ENCODE results near the gene STYX.
A peak's percentile ranks its signal among the peaks of the same experiment; 100 is the strongest.
"Not testable (repeated sequence)": the region's sequence is repeated elsewhere in the genome, so short reads cannot be mapped to it uniquely, and the experiment has no call there.

STYX gene

GRCh38 chr14:52727509-52727908 is 2.5 kb upstream of the STYX start:
- H3K36me3 ChIP-seq (ENCODE audit: control insufficient read depth in 1 of 2, insufficient read depth in 2 of 2, low read depth in 1 of 2, low read length in 2 of 2), result peaks cover 18 to 64% of the 10 kb centered on the region in 2 experiments
- not testable (repeated sequence) for H2AK5ac ChIP-seq (ENCODE audit: low read length, severe bottlenecking); H2BK120ac ChIP-seq (ENCODE audit: low read depth, low read length); H3K79me1 ChIP-seq (replicated peaks; ENCODE audit: low read length, poor library complexity, severe bottlenecking); H3K4me1 ChIP-seq (ENCODE audit: control insufficient read depth, insufficient read depth, low read depth, low read length); H3K4ac ChIP-seq (ENCODE audit: low read depth in 1 of 2, low read length in 2 of 2); H3K14ac ChIP-seq (ENCODE audit: low read length in 2 of 2); H2AFZ ChIP-seq (ENCODE audit: low read depth, low read length); H2BK12ac ChIP-seq (ENCODE audit: low read length in 2 of 2); H3K23ac ChIP-seq (ENCODE audit: low read length in 2 of 2); H3K18ac ChIP-seq (ENCODE audit: low read depth in 1 of 2, low read length in 2 of 2); DNase-seq; H3K9me3 ChIP-seq (ENCODE audit: control insufficient read depth, low read length); H3K27ac ChIP-seq (ENCODE audit: low read length, poor library complexity, severe bottlenecking); H3K27me3 ChIP-seq (ENCODE audit: control insufficient read depth in 1 of 2, insufficient read depth in 1 of 2, low read length in 2 of 2); H2BK5ac ChIP-seq (ENCODE audit: low read depth, low read length, poor library complexity, severe bottlenecking); H3K9ac ChIP-seq (ENCODE audit: low read length); H4K91ac ChIP-seq (ENCODE audit: low read length); H3K4me3 ChIP-seq (ENCODE audit: insufficient read depth in 1 of 2, low read depth in 1 of 2, low read length in 2 of 2); H4K8ac ChIP-seq (ENCODE audit: low read length); H3K4me2 ChIP-seq (ENCODE audit: low read length, poor library complexity, severe bottlenecking); H2BK15ac ChIP-seq (ENCODE audit: low read depth, poor library complexity, severe bottlenecking)
- 100% methylated on average over 1 of the region's 2 CpGs for WGBS

GRCh38 chr14:52729035-52729434 is 931 bp upstream of the STYX start:
- H3K4me3 ChIP-seq (ENCODE audit: insufficient read depth in 1 of 2, low read depth in 1 of 2, low read length in 2 of 2); H2AFZ ChIP-seq (ENCODE audit: low read depth, low read length); H2AK5ac ChIP-seq (ENCODE audit: low read length, severe bottlenecking); H3K27me3 ChIP-seq (ENCODE audit: control insufficient read depth in 1 of 2, insufficient read depth in 1 of 2, low read length in 2 of 2); H3K27ac ChIP-seq (ENCODE audit: low read length, poor library complexity, severe bottlenecking); H3K23ac ChIP-seq (ENCODE audit: low read length in 2 of 2); H4K8ac ChIP-seq (ENCODE audit: low read length); DNase-seq; H4K91ac ChIP-seq (ENCODE audit: low read length); H2BK120ac ChIP-seq (ENCODE audit: low read depth, low read length); H3K4ac ChIP-seq (ENCODE audit: low read depth in 1 of 2, low read length in 2 of 2); H3K18ac ChIP-seq (ENCODE audit: low read depth in 1 of 2, low read length in 2 of 2); H3K4me1 ChIP-seq (ENCODE audit: control insufficient read depth, insufficient read depth, low read depth, low read length); H3K4me2 ChIP-seq (ENCODE audit: low read length, poor library complexity, severe bottlenecking); H2BK15ac ChIP-seq (ENCODE audit: low read depth, poor library complexity, severe bottlenecking); H2BK5ac ChIP-seq (ENCODE audit: low read depth, low read length, poor library complexity, severe bottlenecking); H3K14ac ChIP-seq (ENCODE audit: low read length in 2 of 2); H2BK12ac ChIP-seq (ENCODE audit: low read length in 2 of 2); H3K9me3 ChIP-seq (ENCODE audit: control insufficient read depth, low read length): not testable (repeated sequence)
- peaks cover 11% of the 10 kb centered on the region for H3K79me1 ChIP-seq (replicated peaks; ENCODE audit: low read length, poor library complexity, severe bottlenecking)
- peak overlapping the region; percentile 85 for H3K9ac ChIP-seq (ENCODE audit: low read length)
- peaks cover 21 to 60% of the 10 kb centered on the region in 2 experiments for H3K36me3 ChIP-seq (ENCODE audit: control insufficient read depth in 1 of 2, insufficient read depth in 2 of 2, low read depth in 1 of 2, low read length in 2 of 2)
- 90% methylated on average over 14 of the region's 15 CpGs for WGBS

- Histone ChIP-seq H2BK5ac (ENCODE audit: low read depth, low read length, poor library complexity, severe bottlenecking) (no peak overlapping the region), H3K27me3 (ENCODE audit: control insufficient read depth in 1 of 2, insufficient read depth in 1 of 2, low read length in 2 of 2) (no peaks in the 10 kb centered on the region), H3K23ac (ENCODE audit: low read length in 2 of 2) (no peak overlapping the region), H3K4me2 (ENCODE audit: low read length, poor library complexity, severe bottlenecking) (peak overlapping the region; percentile 77), H2BK12ac (ENCODE audit: low read length in 2 of 2) (no peak overlapping the region), H3K79me1 (replicated peaks; ENCODE audit: low read length, poor library complexity, severe bottlenecking) (peaks cover 13% of the 10 kb centered on the region), H3K14ac (ENCODE audit: low read length in 2 of 2) (no peak overlapping the region), H3K9ac (ENCODE audit: low read length) (peak overlapping the region; percentile 85), H3K4ac (ENCODE audit: low read depth in 1 of 2, low read length in 2 of 2) (no peak overlapping the region), H4K8ac (ENCODE audit: low read length) (no peak overlapping the region), H2AFZ (ENCODE audit: low read depth, low read length) (no peak overlapping the region), H2BK120ac (ENCODE audit: low read depth, low read length) (no peak overlapping the region), H3K18ac (ENCODE audit: low read depth in 1 of 2, low read length in 2 of 2) (no peak overlapping the region), H3K27ac (ENCODE audit: low read length, poor library complexity, severe bottlenecking) (peak overlapping the region; percentile 68), H4K91ac (ENCODE audit: low read length) (no peak overlapping the region), H3K9me3 (ENCODE audit: control insufficient read depth, low read length) (no peaks in the 10 kb centered on the region), H2AK5ac (ENCODE audit: low read length, severe bottlenecking) (no peak overlapping the region), H3K36me3 (ENCODE audit: control insufficient read depth in 1 of 2, insufficient read depth in 2 of 2, low read depth in 1 of 2, low read length in 2 of 2) (peaks cover 18 to 60% of the 10 kb centered on the region in 2 experiments), H3K4me3 (ENCODE audit: insufficient read depth in 1 of 2, low read depth in 1 of 2, low read length in 2 of 2) (peak overlapping the region in 1 of 2 experiments; percentile 77), H3K4me1 (ENCODE audit: control insufficient read depth, insufficient read depth, low read depth, low read length) (peaks cover 5% of the 10 kb centered on the region), H2BK15ac (ENCODE audit: low read depth, poor library complexity, severe bottlenecking) (no peak overlapping the region)
- 5% methylated on average over 4 of the region's 8 CpGs for WGBS
- no peak for DNase-seq
Observed at GRCh38 chr14:52729585-52729924, 411 bp upstream of the STYX start.

- Histone ChIP-seq H2AFZ (ENCODE audit: low read depth, low read length) (peak overlapping the region; percentile 100), H4K91ac (ENCODE audit: low read length) (no peak overlapping the region), H3K4ac (ENCODE audit: low read depth in 1 of 2, low read length in 2 of 2) (peak overlapping the region in 1 of 2 experiments; percentile 96), H3K4me2 (ENCODE audit: low read length, poor library complexity, severe bottlenecking) (peak overlapping the region; percentile 73), H2BK5ac (ENCODE audit: low read depth, low read length, poor library complexity, severe bottlenecking) (no peak overlapping the region), H3K36me3 (ENCODE audit: control insufficient read depth in 1 of 2, insufficient read depth in 2 of 2, low read depth in 1 of 2, low read length in 2 of 2) (peaks cover 15 to 56% of the 10 kb centered on the region in 2 experiments), H3K27ac (ENCODE audit: low read length, poor library complexity, severe bottlenecking) (no peak overlapping the region), H3K9ac (ENCODE audit: low read length) (peak overlapping the region; percentile 97), H3K9me3 (ENCODE audit: control insufficient read depth, low read length) (no peaks in the 10 kb centered on the region), H3K14ac (ENCODE audit: low read length in 2 of 2) (peak overlapping the region in 1 of 2 experiments; percentile 98), H2BK12ac (ENCODE audit: low read length in 2 of 2) (peak overlapping the region in 1 of 2 experiments; percentile 51), H2BK120ac (ENCODE audit: low read depth, low read length) (no peak overlapping the region), H3K18ac (ENCODE audit: low read depth in 1 of 2, low read length in 2 of 2) (peak overlapping the region; percentile 30 to 84), H4K8ac (ENCODE audit: low read length) (no peak overlapping the region), H3K4me1 (ENCODE audit: control insufficient read depth, insufficient read depth, low read depth, low read length) (peaks cover 5% of the 10 kb centered on the region), H2BK15ac (ENCODE audit: low read depth, poor library complexity, severe bottlenecking) (no peak overlapping the region), H3K4me3 (ENCODE audit: insufficient read depth in 1 of 2, low read depth in 1 of 2, low read length in 2 of 2) (peak overlapping the region; percentile 91 to 97), H3K79me1 (replicated peaks; ENCODE audit: low read length, poor library complexity, severe bottlenecking) (peaks cover 15% of the 10 kb centered on the region), H3K23ac (ENCODE audit: low read length in 2 of 2) (peak overlapping the region in 1 of 2 experiments; percentile 97), H2AK5ac (ENCODE audit: low read length, severe bottlenecking) (no peak overlapping the region), H3K27me3 (ENCODE audit: control insufficient read depth in 1 of 2, insufficient read depth in 1 of 2, low read length in 2 of 2) (no peaks in the 10 kb centered on the region)
- 6% methylated on average over 10 of the region's 11 CpGs for WGBS
- DNase-seq, result peak; percentile 57
Observed at GRCh38 chr14:52730709-52731111, 744 bp downstream of the STYX start.
